Central memory CD8-positive, alpha-beta T cell (primary cell): ENCODE data around the gene FMO5.
"Not testable (repeated sequence)": the region's sequence is repeated elsewhere in the genome, so short reads cannot be mapped to it uniquely, and the experiment has no call there.

ENCODE experiments used
- ATAC-seq: fragments of 150-1000 bp; cut with Tn5 transposase; replicated peaks from 2 replicates; pipeline ENCODE4 v1.10.0; 2022; ENCODE audit warnings: mild to moderate bottlenecking, moderate FRiP score, moderate number of reproducible peaks; ENCODE audit not compliant: poor library complexity, severe bottlenecking; ENCODE audit errors: extremely low read depth
- DNase-seq, 2 donors: peaks; one replicate each; pipeline ENCODE4 v3.0.0; 2021; ENCODE audit warnings: low spot score in 2 of 2
- H3K27ac Mint-ChIP-seq: one replicate; pipeline ENCODE4 v1.8.0; 2022; ENCODE audit warnings: low read depth, mild to moderate bottlenecking, moderate library complexity, mixed read lengths
- H3K27me3 Mint-ChIP-seq: one replicate; pipeline ENCODE4 v1.8.0; 2022; ENCODE audit warnings: mixed read lengths
- H3K36me3 Mint-ChIP-seq: one replicate; pipeline ENCODE4 v1.8.0; 2022; ENCODE audit warnings: mild to moderate bottlenecking, moderate library complexity, mixed read lengths; ENCODE audit not compliant: insufficient read depth
- H3K4me1 Mint-ChIP-seq: one replicate; pipeline ENCODE4 v1.8.0; 2022; ENCODE audit warnings: mixed read lengths
- H3K4me3 Mint-ChIP-seq: one replicate; pipeline ENCODE4 v1.8.0; 2022; ENCODE audit warnings: mild to moderate bottlenecking, moderate library complexity, mixed read lengths
- H3K9me3 Mint-ChIP-seq: one replicate; pipeline ENCODE4 v1.8.0; 2022; ENCODE audit warnings: mixed read lengths

Gene FMO5

DNA sequence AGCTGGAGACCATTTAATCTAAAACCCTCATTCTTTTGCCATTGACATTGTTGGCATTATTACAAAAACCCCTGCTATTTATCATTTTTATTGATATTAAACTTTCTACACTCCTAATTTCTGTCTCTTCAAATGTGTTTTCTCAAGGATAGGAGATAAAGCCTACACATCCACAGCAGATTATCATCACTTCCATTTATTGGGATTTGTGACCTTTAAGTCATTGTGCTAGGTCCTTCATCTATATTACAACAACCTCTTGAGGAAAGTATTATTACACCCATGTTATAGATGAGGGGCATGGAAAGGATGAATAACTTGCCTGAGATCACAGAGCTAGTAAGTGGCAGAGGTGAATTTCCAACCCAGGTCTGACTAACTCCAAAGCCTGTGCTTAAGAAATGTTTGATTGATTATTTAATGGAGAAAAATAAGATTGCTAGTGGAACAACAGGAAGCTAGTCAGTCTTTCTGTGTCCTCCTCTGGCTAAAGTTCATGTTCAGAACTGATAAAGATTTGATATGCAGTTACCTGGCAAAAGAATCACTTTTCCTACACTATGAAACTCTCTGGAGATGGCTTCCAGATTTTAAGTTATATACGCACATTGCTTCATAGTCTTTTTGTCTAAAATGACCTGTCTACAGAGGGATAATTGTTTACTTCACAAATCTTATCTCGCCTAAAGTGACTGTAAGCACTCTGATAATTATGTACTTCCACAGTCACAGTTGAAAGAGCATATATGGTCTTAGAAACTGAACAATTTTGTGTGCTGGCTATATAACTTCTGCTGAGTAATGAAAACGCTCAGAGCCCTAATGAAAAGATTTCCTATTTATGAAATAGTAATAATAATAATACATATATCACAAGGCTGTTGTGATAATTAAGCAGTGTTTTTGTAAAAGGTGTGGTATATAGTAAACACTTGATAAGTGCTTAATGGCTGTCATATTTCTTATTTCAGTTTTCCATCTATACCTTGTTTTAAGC lies 15.0 kb downstream of the FMO5 start:
- DNase-seq (no peak), ATAC-seq (no peak)
- Mint-ChIP-seq H3K36me3 (no peaks in the 10 kb centered on the region), H3K9me3 (no peaks in the 10 kb centered on the region), H3K4me3 (no peak overlapping the region), H3K27me3 (no peaks in the 10 kb centered on the region), H3K4me1 (no peaks in the 10 kb centered on the region), H3K27ac (no peak overlapping the region)

DNA sequence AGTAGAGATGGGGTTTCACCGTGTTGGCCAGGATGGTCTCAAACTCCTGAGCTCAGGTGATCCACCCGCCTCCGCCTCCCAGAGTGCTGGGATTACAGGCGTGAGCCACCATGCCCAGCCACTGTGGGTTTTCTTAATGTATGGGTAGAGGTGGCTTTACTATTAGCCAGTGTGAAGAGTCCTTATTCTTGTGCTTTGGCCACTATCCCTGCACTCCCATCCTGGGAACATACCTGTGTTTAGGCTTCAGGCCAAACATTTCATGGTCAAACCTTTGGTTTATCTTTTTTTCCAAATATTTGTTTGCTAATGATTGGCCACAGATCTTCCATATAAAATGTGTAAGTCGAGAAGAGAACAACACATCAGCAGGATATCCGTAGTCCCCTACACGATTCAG lies 16.5 kb downstream of the FMO5 start:
- ATAC-seq (no peak), DNase-seq (no peak)
- H3K4me1 Mint-ChIP-seq = no peaks in the 10 kb centered on the region
- H3K36me3 Mint-ChIP-seq = no peaks in the 10 kb centered on the region
- no peak overlapping the region for H3K4me3 Mint-ChIP-seq
- no peaks in the 10 kb centered on the region for H3K9me3 Mint-ChIP-seq
- no peaks in the 10 kb centered on the region for H3K27me3 Mint-ChIP-seq
- H3K27ac Mint-ChIP-seq = no peak overlapping the region

DNA sequence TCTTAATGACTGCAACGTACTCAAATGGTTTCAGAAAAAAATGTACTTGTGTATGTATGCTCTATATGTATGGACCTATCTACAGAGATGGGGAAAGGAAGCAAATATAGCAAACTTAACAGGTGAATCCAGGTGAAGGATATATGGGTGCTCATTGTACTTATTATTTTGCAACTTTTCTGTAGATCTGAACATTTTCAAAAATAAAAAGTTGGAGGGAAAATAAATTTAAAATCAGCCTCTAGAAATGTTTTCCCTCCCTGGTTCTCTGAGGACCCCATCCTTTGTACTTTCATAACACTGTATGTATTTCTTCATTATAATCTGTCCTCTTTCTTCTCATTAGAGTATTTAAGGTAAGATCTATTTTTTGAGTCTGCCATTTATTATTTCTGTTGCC lies 17.9 kb downstream of the FMO5 start:
- H3K9me3 Mint-ChIP-seq = no peaks in the 10 kb centered on the region
- peaks cover 5% of the 10 kb centered on the region for H3K4me1 Mint-ChIP-seq
- no peaks in the 10 kb centered on the region for H3K27me3 Mint-ChIP-seq
- no peak for ATAC-seq
- no peak overlapping the region for H3K4me3 Mint-ChIP-seq
- no peaks in the 10 kb centered on the region for H3K36me3 Mint-ChIP-seq
- no peak for DNase-seq
- H3K27ac Mint-ChIP-seq = no peak overlapping the region

DNA sequence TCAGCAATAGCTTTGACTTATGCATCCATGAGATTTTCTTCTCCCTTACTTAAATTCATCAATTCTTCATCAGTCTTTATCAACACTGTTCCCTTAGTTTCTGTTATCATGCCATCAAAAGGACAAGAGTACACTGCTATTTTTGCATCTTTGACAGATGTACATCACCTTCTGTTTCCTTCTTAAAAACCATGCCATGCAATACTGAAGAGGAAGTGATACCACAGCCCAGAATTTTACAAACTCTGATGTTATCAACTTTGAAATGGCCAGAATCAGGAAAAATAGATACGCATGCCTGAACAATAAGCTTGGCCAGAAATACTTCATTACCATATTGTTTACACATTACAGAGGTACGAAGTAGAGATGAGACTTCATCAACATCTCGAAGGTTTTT lies 21.1 kb downstream of the FMO5 start:
- H3K27me3 Mint-ChIP-seq = no peaks in the 10 kb centered on the region
- ATAC-seq (no peak), DNase-seq (no peak)
- H3K36me3 Mint-ChIP-seq = peaks cover 1% of the 10 kb centered on the region
- H3K4me3 Mint-ChIP-seq = no peak overlapping the region
- H3K9me3 Mint-ChIP-seq = no peaks in the 10 kb centered on the region
- peaks cover 5% of the 10 kb centered on the region for H3K4me1 Mint-ChIP-seq
- no peak overlapping the region for H3K27ac Mint-ChIP-seq

DNA sequence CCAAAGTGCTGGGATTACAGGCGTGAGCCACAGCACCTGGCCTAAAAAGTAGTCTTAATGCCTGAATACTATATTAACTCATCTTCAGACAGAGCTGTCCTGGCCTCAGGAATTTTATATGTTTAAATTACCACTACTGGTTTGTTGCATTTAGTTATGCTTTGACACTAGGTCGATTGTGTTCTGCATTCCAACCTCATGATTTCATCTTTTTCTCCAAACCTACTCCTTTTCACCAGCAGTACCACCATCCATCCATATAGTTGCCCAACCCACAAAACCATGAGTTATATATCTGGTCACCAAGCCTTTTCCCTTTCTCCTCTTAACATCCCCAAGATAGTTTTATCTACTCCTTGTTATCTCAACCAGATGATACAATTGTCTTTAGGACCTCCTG lies 22.6 kb downstream of the FMO5 start:
- Mint-ChIP-seq H3K9me3 (no peaks in the 10 kb centered on the region), H3K4me3 (no peak overlapping the region), H3K36me3 (peaks cover 2% of the 10 kb centered on the region), H3K27ac (no peak overlapping the region), H3K27me3 (no peaks in the 10 kb centered on the region), H3K4me1 (peaks cover 5% of the 10 kb centered on the region)
- DNase-seq = no peak
- no peak for ATAC-seq

DNA sequence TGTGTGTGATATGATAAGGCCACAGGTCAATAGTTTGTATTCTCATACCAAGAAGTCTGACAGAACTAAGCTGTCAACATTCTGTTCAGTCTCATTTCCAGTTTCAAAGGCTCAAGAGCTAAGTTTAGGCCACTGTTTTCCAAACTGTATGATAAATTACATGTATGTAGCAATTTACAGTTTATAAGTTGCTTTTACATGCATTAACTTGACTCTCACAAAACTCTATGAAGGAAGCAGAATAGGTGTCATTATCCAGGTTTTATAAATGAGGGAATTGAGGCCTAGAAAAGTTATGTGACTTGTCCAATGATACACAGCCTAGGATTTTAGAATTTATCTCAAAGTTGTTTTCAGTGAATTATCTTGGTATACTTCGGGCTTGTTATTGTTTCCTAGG lies 23.4 kb downstream of the FMO5 start:
- ATAC-seq (no peak), DNase-seq (no peak)
- H3K4me1 Mint-ChIP-seq = peaks cover 5% of the 10 kb centered on the region
- no peaks in the 10 kb centered on the region for H3K27me3 Mint-ChIP-seq
- H3K4me3 Mint-ChIP-seq = no peak overlapping the region
- no peak overlapping the region for H3K27ac Mint-ChIP-seq
- H3K36me3 Mint-ChIP-seq = peaks cover 2% of the 10 kb centered on the region
- H3K9me3 Mint-ChIP-seq = no peaks in the 10 kb centered on the region

DNA sequence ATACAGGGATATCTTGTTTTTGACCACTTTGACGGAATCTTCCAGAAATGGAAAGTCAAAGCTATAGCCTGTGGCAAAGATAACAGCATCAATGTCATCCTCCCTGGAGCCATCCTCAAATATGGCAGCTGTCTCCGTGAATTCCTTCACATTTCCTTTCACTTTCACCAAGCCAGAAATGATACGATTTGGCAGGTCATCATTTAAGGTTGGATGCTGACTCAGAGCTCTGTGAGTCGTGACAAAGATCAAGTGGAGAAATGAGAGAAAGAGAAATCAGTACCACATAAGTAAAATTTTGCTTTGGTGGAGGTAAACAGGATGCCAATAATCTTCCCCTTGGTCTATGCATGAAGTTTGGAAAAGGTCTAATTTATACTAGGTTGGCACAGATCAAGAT lies 23.9 kb downstream of the FMO5 start:
- Mint-ChIP-seq H3K9me3 (no peaks in the 10 kb centered on the region), H3K4me3 (no peak overlapping the region), H3K27me3 (no peaks in the 10 kb centered on the region), H3K4me1 (peaks cover 5% of the 10 kb centered on the region), H3K27ac (no peak overlapping the region), H3K36me3 (peaks cover 2% of the 10 kb centered on the region)
- no peak for ATAC-seq
- DNase-seq = no peak

DNA sequence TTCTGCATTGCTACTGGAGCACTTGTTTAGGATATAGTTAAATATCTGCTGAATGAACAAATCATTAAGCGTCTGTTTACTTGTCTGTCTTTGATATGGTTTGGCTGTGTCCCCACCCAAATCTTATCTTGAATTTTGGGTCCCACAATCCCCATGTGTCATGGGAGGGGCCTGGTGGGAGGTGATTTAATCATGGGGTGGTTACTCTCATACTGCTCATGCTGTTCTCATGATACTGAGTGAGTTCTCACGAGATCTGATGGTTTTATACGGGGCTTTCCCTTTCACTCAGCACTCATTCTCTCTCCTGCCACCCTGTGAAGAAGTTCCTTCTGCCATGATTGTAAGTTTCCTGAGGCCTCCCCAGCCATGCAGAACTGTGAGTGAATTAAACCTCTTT lies 27.8 kb downstream of the FMO5 start:
- not testable (repeated sequence) for DNase-seq, ATAC-seq, H3K4me1 Mint-ChIP-seq, H3K36me3 Mint-ChIP-seq, H3K9me3 Mint-ChIP-seq, H3K27me3 Mint-ChIP-seq, H3K27ac Mint-ChIP-seq, H3K4me3 Mint-ChIP-seq

DNA sequence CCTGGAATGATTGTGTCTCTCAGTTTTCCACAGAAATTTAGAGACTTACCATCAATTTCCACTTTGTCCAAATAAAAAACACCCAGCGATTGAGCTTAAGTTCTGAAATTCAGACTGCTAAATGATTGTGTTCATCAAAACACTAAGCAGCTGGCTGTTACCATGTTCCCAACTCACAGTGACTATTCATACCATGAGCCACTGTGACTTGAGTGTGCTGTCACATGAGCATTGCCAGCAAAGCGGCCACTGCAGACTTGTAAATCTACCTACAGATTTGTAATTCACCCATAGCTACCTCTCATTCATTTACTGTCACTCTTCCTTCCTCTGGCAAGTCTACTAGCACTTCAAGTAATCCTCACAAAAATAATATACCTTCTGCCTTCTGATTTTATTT lies 35.6 kb downstream of the FMO5 start:
- H3K4me1 Mint-ChIP-seq = no peaks in the 10 kb centered on the region
- H3K9me3 Mint-ChIP-seq = no peaks in the 10 kb centered on the region
- no peak for ATAC-seq
- H3K27me3 Mint-ChIP-seq = no peaks in the 10 kb centered on the region
- no peaks in the 10 kb centered on the region for H3K36me3 Mint-ChIP-seq
- H3K27ac Mint-ChIP-seq = no peak overlapping the region
- no peak for DNase-seq
- H3K4me3 Mint-ChIP-seq = no peak overlapping the region

DNA sequence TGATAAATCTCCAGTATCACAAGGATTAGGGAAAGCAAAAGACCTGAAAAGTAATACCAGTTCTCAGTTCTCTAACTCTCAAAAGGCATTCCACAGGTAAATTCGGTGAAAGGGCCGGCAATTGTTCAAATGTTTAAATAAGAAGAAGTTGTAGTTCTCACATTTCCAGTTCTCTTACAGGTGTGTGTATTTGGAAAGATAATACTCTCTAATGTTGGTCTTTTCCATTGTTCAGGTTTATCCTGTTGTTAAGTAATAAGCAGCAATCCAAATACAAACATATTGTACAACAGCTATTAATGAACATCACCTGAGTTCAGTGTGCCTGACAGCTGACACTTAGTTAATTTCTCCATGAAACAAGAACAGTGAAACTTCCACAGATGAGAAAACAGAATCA lies 39.7 kb downstream of the FMO5 start:
- no peak overlapping the region for H3K27ac Mint-ChIP-seq
- no peak overlapping the region for H3K4me3 Mint-ChIP-seq
- no peak for ATAC-seq
- no peaks in the 10 kb centered on the region for H3K27me3 Mint-ChIP-seq
- H3K9me3 Mint-ChIP-seq = no peaks in the 10 kb centered on the region
- DNase-seq = no peak
- H3K36me3 Mint-ChIP-seq = no peaks in the 10 kb centered on the region
- H3K4me1 Mint-ChIP-seq = no peaks in the 10 kb centered on the region

DNA sequence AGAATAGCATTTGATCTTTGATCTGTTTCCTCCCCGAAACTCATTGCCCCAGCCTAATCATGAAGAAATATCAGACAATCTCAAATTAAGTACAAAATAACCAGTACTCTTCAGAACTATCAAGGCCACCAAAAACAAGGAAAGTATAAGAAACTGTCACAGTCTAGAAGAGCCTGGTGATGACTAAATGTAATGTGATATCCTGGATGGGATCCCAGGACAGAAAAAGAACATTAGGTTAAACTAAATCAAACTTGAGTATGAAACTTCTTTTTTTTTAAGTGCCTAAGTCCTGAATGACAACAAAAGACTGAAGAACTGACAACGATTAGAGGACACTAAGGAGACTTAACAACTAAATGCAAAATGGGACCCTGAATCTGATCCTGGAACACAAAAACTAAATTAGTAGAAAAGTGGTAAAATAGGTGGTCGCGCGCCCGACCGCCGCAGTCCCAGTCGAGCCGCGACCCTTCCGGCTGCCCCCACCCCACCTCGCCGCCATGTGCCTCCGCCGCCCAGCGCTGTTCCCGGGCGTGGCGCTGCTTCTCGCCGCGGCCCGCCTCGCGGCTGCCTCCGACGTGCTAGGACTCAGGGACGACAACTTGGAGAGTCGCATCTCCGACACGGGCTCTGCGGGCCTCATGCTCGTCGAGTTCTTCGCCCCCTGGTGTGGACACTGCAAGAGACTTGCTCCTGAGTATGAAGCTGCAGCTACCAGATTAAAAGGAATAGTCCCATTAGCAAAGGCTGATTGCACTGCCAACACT lies 47.3 kb downstream of the FMO5 start:
- H3K27me3 Mint-ChIP-seq = no peaks in the 10 kb centered on the region
- peaks cover 9% of the 10 kb centered on the region for H3K36me3 Mint-ChIP-seq
- DNase-seq (no peak), ATAC-seq (no peak)
- no peak overlapping the region for H3K27ac Mint-ChIP-seq
- no peak overlapping the region for H3K4me3 Mint-ChIP-seq
- peaks cover 15% of the 10 kb centered on the region for H3K4me1 Mint-ChIP-seq
- peaks cover 10% of the 10 kb centered on the region for H3K9me3 Mint-ChIP-seq

DNA sequence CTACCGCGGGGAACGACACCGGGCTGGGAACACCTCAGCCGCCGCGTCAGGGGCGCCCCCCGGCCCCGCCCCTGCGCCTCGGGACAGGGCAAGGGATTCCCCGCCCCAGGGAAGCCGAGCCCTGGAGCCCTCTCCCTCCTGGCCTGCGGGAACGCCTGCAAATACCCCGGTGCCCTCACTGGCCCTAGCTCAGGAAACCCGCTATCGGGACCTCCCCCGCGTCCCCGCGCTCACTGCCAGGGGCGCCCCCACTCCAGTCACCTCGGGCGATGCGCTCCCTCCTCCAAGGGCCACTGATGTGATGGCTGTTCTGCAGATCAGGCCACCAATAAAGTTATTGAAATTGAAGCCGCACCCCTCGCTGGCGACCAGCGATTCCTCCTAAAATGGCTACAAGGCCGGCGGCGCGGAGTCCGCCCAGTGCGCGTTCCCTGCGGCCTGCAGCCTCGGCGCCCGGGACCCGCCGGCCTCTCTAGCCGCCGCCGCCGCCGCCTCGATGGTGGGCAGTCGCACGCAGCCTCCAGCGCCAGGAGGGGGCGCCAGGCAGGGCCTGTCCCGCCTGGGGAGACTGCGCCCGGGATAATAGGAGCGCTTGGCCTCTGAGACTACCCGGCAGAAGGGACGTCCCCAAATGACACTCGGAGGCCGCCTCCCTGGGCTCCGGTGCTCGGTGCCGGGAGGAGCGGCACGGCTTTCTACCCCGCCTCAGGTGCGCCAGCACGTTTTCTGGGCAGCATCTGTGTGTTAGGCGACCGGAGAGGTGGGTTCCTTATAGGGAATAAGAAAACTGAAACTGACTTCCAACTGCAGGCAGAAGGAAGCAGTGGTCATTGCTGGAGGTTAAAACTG lies 52.7 kb downstream of the FMO5 start, which contains the start of gene PRKAB2:
PRKAB2 (minus strand) TSS at position 303 of the 849 bp plus-strand sequence. CDS start 326 bp downstream, outside the sequence.
- ATAC-seq = peak; percentile 78
- Mint-ChIP-seq H3K9me3 (peaks cover 7% of the 10 kb centered on the region), H3K36me3 (peaks cover 13% of the 10 kb centered on the region), H3K4me3 (peak within 1 kb of the TSS; percentile 97), H3K27me3 (no peaks in the 10 kb centered on the region), H3K4me1 (peaks cover 41% of the 10 kb centered on the region), H3K27ac (peak within 1 kb of the TSS; percentile 95)
- peak; percentile 83 to 86 for DNase-seq
